Calu3 (cell line): ENCODE measurements around the gene GSC2. TPM values are rescaled to one million over a fixed set of nuclear protein-coding genes. Genes with fewer than 3 reads are reported as not detected.

ENCODE experiments used
- BruUV-seq: library from RNA; stranded (reverse); fragments of 400-500 nt; replicated peaks from 2 replicates; lab custom pipeline; 2021; lab: Mats Ljungman, UMichigan
- CTCF ChIA-PET: fragments of 300-600 bp; sonication (Branson Sonifier 250); formaldehyde crosslinking; loops from one replicate; lab custom pipeline; 2022; ENCODE audit warnings: antibody characterized with exemption; lab: Charles Lee
- DNase-seq: peaks from one replicate; pipeline ENCODE4 v3.0.0; 2022
- H3K27ac Mint-ChIP-seq: one replicate; pipeline ENCODE4 v1.8.0; 2022; ENCODE audit warnings: mixed read lengths; ENCODE audit not compliant: unreplicated experiment
- H3K27me3 Mint-ChIP-seq: one replicate; pipeline ENCODE4 v1.8.0; 2022; ENCODE audit warnings: mixed read lengths; ENCODE audit not compliant: unreplicated experiment
- H3K36me3 Mint-ChIP-seq: one replicate; pipeline ENCODE4 v1.8.0; 2022; ENCODE audit warnings: mild to moderate bottlenecking, moderate library complexity, mixed read lengths; ENCODE audit not compliant: insufficient read depth, unreplicated experiment
- H3K4me1 Mint-ChIP-seq: one replicate; pipeline ENCODE4 v1.8.0; 2022; ENCODE audit warnings: mild to moderate bottlenecking, low read depth, mixed read lengths; ENCODE audit not compliant: unreplicated experiment
- H3K4me3 Mint-ChIP-seq: one replicate; pipeline ENCODE4 v1.8.0; 2022; ENCODE audit warnings: mild to moderate bottlenecking, low read depth, moderate library complexity, mixed read lengths; ENCODE audit not compliant: unreplicated experiment
- H3K9me3 Mint-ChIP-seq: one replicate; pipeline ENCODE4 v1.8.0; 2022; ENCODE audit warnings: low read depth, mixed read lengths; ENCODE audit not compliant: unreplicated experiment
- intact Hi-C: fragments of 100-400 bp; cut with micrococcal nuclease; formaldehyde crosslinking; loops from one replicate; pipeline ENCODE4 v1.10.0; 2022; ENCODE audit not compliant: unreplicated experiment
- total RNA-seq: library from RNA; stranded (reverse); gene quantifications from 2 replicates; pipeline ENCODE4 v1.2.3, GENCODE V29; 2022
- TF ChIP-seq, protein P1 (sequence below): fragments of 200-600 bp; IDR thresholded peaks from one replicate; pipeline ENCODE4 v1.8.0; 2022; ENCODE audit warnings: antibody characterized with exemption; ENCODE audit not compliant: unreplicated experiment

The GSC2 gene
- total RNA-seq, 1 experiment from 2014 or later: not detected

DNA sequence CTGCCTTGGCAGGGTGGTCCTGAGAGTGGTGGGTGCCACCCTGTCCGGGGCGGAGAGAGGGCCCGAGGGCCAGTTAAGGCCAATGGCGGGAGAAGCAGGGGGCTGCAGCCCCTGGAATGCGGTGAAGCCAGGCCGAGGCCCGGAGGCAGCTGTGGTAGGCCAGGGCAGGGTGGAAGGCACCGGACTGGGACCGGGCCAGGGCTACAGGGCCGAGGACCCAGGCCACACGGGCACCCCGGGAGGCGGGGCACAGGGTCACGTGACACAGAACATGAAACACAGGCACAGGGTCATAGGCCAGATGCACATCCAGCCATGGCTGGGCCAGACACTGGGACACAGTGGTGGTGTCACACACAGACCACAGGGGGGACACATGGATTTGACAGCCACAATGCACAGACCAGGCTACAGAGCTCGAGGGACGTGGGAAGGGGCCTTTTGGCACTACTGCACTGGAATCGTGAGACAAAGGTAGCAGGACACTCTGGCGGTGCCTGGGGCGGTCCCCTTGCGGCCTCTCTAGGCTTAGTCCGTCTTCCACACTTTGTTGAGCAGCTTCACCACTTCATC, 25.6 kb upstream of the GSC2 start:
- Mint-ChIP-seq H3K27ac (peak overlapping the region; percentile 64), H3K27me3 (peaks cover 3% of the 10 kb centered on the region), H3K4me1 (peaks cover 22% of the 10 kb centered on the region), H3K9me3 (no peaks in the 10 kb centered on the region), H3K4me3 (peak overlapping the region; percentile 76), H3K36me3 (peaks cover 76% of the 10 kb centered on the region)
- TF ChIP-seq, protein P1, sequence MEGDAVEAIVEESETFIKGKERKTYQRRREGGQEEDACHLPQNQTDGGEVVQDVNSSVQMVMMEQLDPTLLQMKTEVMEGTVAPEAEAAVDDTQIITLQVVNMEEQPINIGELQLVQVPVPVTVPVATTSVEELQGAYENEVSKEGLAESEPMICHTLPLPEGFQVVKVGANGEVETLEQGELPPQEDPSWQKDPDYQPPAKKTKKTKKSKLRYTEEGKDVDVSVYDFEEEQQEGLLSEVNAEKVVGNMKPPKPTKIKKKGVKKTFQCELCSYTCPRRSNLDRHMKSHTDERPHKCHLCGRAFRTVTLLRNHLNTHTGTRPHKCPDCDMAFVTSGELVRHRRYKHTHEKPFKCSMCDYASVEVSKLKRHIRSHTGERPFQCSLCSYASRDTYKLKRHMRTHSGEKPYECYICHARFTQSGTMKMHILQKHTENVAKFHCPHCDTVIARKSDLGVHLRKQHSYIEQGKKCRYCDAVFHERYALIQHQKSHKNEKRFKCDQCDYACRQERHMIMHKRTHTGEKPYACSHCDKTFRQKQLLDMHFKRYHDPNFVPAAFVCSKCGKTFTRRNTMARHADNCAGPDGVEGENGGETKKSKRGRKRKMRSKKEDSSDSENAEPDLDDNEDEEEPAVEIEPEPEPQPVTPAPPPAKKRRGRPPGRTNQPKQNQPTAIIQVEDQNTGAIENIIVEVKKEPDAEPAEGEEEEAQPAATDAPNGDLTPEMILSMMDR: no peak
- intact Hi-C loops: no loop called here
- BruUV-seq: TSS peak; percentile 55
- no peak for DNase-seq
- CTCF ChIA-PET: interaction anchor here (0.6 to 0.7 kb wide), 2 partner anchors 22 to 285 kb away, joined by 3 read pairs; no protein-coding TSS in a partner anchor

DNA sequence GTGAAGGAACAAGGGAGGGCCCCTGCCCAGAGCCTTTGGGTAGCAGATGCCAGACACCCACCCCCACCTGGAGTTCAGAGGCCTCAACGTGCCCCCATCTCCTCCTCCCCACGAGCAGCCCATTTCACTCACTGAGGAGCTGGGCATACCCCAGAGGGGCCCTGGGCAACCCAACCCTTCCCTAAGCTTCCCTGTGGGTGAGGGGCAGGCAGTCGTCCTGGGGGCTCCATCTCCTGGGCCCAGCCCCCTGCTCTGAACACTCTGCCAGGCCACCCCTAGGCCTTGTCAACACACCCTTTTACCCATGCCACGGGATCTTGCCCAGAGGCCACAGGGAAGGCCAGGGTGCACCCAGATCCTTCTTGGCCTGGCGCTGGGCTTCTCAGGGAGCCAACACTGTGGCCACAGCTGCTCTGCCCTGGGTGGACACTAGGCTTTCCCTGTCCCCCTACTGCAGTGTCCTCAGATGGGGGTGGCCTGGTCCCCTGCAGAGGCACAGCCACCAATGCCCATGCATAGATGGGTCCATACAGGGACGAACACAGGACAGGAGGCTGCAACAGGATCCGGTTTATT, 25.0 kb upstream of the GSC2 start:
- peaks cover 77% of the 10 kb centered on the region for H3K36me3 Mint-ChIP-seq
- no peak for DNase-seq

DNA sequence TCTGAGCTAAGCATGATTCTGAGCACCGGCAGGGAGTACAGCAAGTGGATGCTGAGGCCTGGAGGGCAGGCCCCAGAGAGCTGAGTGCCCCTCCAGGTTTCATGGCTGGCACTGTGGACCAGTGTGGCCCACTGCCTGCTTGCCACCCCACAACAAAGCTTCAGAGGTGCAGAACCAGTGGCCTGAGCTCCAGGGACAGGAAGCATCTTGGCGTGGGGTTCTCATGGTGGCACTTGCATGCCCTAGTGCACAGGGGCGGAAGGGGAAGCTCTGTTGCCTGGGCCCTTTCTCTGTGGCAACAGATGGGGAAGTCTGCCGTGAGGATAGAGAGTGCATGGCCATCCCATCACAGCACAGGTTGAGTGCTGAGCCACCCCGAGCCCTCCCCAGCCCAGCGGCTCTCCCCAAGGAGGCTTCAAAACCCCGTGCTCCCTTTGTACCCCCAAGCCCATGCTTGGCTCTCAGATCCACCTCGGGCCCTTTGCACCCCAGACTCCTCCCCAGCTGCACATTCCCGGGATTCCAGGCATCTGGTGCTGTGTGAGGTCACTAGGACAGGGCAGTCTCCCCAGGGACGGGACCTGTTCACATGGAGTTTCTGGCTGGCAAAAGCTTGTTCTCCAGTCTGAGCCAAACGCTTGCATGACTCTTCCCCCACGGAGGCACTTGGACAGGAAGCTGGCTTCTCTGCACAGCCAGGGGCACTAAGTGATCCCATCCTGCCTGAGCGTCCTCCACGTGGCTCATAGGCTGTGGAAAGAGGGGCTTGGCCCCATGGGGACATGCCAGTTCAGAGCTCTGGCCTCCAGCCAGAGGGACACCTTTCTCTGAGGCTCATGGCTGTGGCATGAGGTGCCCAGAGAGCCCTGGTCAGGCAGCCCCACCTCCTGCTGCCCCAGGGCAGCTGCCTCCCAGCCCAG, 24.3 kb upstream of the GSC2 start:
- peaks cover 75% of the 10 kb centered on the region for H3K36me3 Mint-ChIP-seq
- no peak overlapping the region for H3K27ac Mint-ChIP-seq
- intact Hi-C loops: no loop called here
- BruUV-seq: no TSS peak
- H3K9me3 Mint-ChIP-seq: no peaks in the 10 kb centered on the region
- H3K4me3 Mint-ChIP-seq: peak overlapping the region; percentile 76
- TF ChIP-seq, protein P1: no peak
- H3K4me1 Mint-ChIP-seq: peaks cover 22% of the 10 kb centered on the region
- no peak for DNase-seq
- CTCF ChIA-PET: interaction anchor here (0.6 to 1.1 kb wide), 3 partner anchors 16 to 1955 kb away, joined by 3 read pairs; no protein-coding TSS in a partner anchor
- peaks cover 16% of the 10 kb centered on the region for H3K27me3 Mint-ChIP-seq

More for the DNA sequence above, 25.0 kb upstream of the GSC2 start:
- Mint-ChIP-seq H3K9me3 (no peaks in the 10 kb centered on the region), H3K27ac (peak overlapping the region; percentile 64), H3K4me1 (peaks cover 22% of the 10 kb centered on the region), H3K27me3 (peaks cover 9% of the 10 kb centered on the region), H3K4me3 (no peak overlapping the region)
- BruUV-seq: no TSS peak
- CTCF ChIA-PET: interaction anchor here (0.6 to 1.1 kb wide), 3 partner anchors 17 to 286 kb away, joined by 3 read pairs; no protein-coding TSS in a partner anchor
- intact Hi-C loops: no loop called here
- TF ChIP-seq, protein P1: no peak
